Activated B cell treated with CpG ODN at 0.5 μM for 24 hours (primary cell): ENCODE measurements around the gene TNXB. TPM values are rescaled to one million over a fixed set of nuclear protein-coding genes. Genes with fewer than 3 reads are reported as not detected.

Experiments used
- ATAC-seq: fragments of 200-7000 bp; cut with Tn5 transposase; one replicate; pipeline ENCODE4 v1.10.0; 2021; ENCODE audit warnings: low read depth, mild to moderate bottlenecking, moderate library complexity
- CTCF ChIA-PET: fragments of 350-600 bp; sonication (Branson Sonifier 250); formaldehyde crosslinking; loops from one replicate; lab custom pipeline; 2021; ENCODE audit warnings: antibody characterized with exemption; lab: Charles Lee
- POLR2A ChIA-PET: fragments of 350-600 bp; sonication (Branson Sonifier 250); formaldehyde crosslinking; loops from one replicate; lab custom pipeline; 2021; ENCODE audit warnings: antibody characterized with exemption; lab: Charles Lee
- DNase-seq: peaks from one replicate; pipeline ENCODE4 v3.0.0; 2022
- H3K27ac Mint-ChIP-seq: one replicate; pipeline ENCODE4 v1.8.0; 2020; ENCODE audit warnings: mixed read lengths
- H3K27me3 Mint-ChIP-seq: one replicate; pipeline ENCODE4 v1.8.0; 2021; ENCODE audit warnings: mixed read lengths
- H3K36me3 Mint-ChIP-seq: one replicate; pipeline ENCODE4 v1.8.0; 2021; ENCODE audit warnings: low read depth, mixed read lengths
- H3K4me1 Mint-ChIP-seq: one replicate; pipeline ENCODE4 v1.8.0; 2021; ENCODE audit warnings: mixed read lengths
- H3K4me3 Mint-ChIP-seq: one replicate; pipeline ENCODE4 v1.8.0; 2020; ENCODE audit warnings: mild to moderate bottlenecking, mixed read lengths
- H3K9me3 Mint-ChIP-seq: one replicate; pipeline ENCODE4 v1.8.0; 2020; ENCODE audit warnings: mixed read lengths
- CTCF ChIP-seq: fragments of 200-600 bp; IDR thresholded peaks from one replicate; pipeline ENCODE4 v1.8.0; 2022; ENCODE audit warnings: antibody characterized with exemption, mild to moderate bottlenecking
- intact Hi-C: fragments of 100-400 bp; cut with micrococcal nuclease; formaldehyde crosslinking; loops from one replicate; pipeline ENCODE4 v1.15.1; 2024
- total RNA-seq: library from RNA; stranded (reverse); gene quantifications from 2 replicates; pipeline ENCODE4 v1.2.3, GENCODE V29; 2022

The TNXB gene
- total RNA-seq, 1 donor from 2014 or later: 12.4 TPM

GRCh38 chr6:32112431-32112980 is 3.4 kb upstream of the TNXB start:
- no peak for DNase-seq
- CTCF ChIA-PET: no interaction called here
- H3K36me3 Mint-ChIP-seq: peaks cover 38% of the 10 kb centered on the region
- no peak overlapping the region for H3K4me3 Mint-ChIP-seq
- ATAC-seq: no peak
- H3K27ac Mint-ChIP-seq: no peak overlapping the region
- peaks cover 10% of the 10 kb centered on the region for H3K27me3 Mint-ChIP-seq
- intact Hi-C loops: loop anchor here (10.0 kb wide), 1 partner anchor 302 kb away; no protein-coding TSS in a partner anchor
- H3K4me1 Mint-ChIP-seq: peaks cover 14% of the 10 kb centered on the region
- POLR2A ChIA-PET: no interaction called here
- no peak for TF ChIP-seq CTCF
- H3K9me3 Mint-ChIP-seq: no peaks in the 10 kb centered on the region

- DNase-seq (no peak), ATAC-seq (no peak)
- Mint-ChIP-seq H3K27me3 (peaks cover 18% of the 10 kb centered on the region), H3K27ac (no peak overlapping the region), H3K4me1 (peaks cover 14% of the 10 kb centered on the region), H3K4me3 (no peak overlapping the region), H3K9me3 (no peaks in the 10 kb centered on the region), H3K36me3 (peaks cover 29% of the 10 kb centered on the region)
- ChIA-PET CTCF (no interaction called here), POLR2A (interaction anchor here (0.6 to 0.8 kb wide), 2 partner anchors 17 to 258 kb away, joined by 3 to 4 read pairs; partner anchors contain the start of gene ATF6B)
- intact Hi-C loops: loop anchor here (10.0 kb wide), 1 partner anchor 303 kb away; no protein-coding TSS in a partner anchor
- no peak for TF ChIP-seq CTCF
Measured at GRCh38 chr6:32111424-32112066, 2.4 kb upstream of the TNXB start.

GRCh38 chr6:32110632-32111031 is 1.5 kb upstream of the TNXB start:
- Mint-ChIP-seq H3K36me3 (peaks cover 20% of the 10 kb centered on the region), H3K4me1 (peaks cover 14% of the 10 kb centered on the region), H3K4me3 (no peak overlapping the region), H3K27ac (no peak overlapping the region), H3K27me3 (peaks cover 24% of the 10 kb centered on the region), H3K9me3 (no peaks in the 10 kb centered on the region)
- intact Hi-C loops: loop anchor here (10.0 kb wide), 1 partner anchor 304 kb away; no protein-coding TSS in a partner anchor
- ATAC-seq (no peak), DNase-seq (no peak)
- ChIA-PET CTCF (no interaction called here), POLR2A (no interaction called here)
- TF ChIP-seq CTCF: no peak

- no peaks in the 10 kb centered on the region for H3K9me3 Mint-ChIP-seq
- ChIA-PET CTCF (no interaction called here), POLR2A (no interaction called here)
- DNase-seq: no peak
- peaks cover 14% of the 10 kb centered on the region for H3K4me1 Mint-ChIP-seq
- H3K36me3 Mint-ChIP-seq: peaks cover 12% of the 10 kb centered on the region
- intact Hi-C loops: loop anchor here (10.0 kb wide), 1 partner anchor 305 kb away; no protein-coding TSS in a partner anchor
- no peak overlapping the region for H3K27ac Mint-ChIP-seq
- H3K4me3 Mint-ChIP-seq: no peak overlapping the region
- TF ChIP-seq CTCF: no peak
- no peak for ATAC-seq
- peaks cover 31% of the 10 kb centered on the region for H3K27me3 Mint-ChIP-seq
Measured at GRCh38 chr6:32109765-32110160, 625 bp upstream of the TNXB start.

GRCh38 chr6:32108727-32109113 is 418 bp downstream of the TNXB start:
- H3K27me3 Mint-ChIP-seq: peaks cover 36% of the 10 kb centered on the region
- no peak for TF ChIP-seq CTCF
- no peak overlapping the region for H3K27ac Mint-ChIP-seq
- H3K4me3 Mint-ChIP-seq: no peak overlapping the region
- H3K9me3 Mint-ChIP-seq: no peaks in the 10 kb centered on the region
- H3K4me1 Mint-ChIP-seq: peaks cover 14% of the 10 kb centered on the region
- DNase-seq: no peak
- POLR2A ChIA-PET: no interaction called here
- intact Hi-C loops: no loop called here
- H3K36me3 Mint-ChIP-seq: peaks cover 10% of the 10 kb centered on the region
- ATAC-seq: no peak
- CTCF ChIA-PET: no interaction called here
